ENCODE results near the gene PDZRN3. TPM values are rescaled to one million over a fixed set of nuclear protein-coding genes. Genes with fewer than 3 reads are reported as not detected.

The PDZRN3 gene
- total RNA-seq, 1 donor from 2014 or later: 58.6 TPM

- no peak overlapping the region for H3K4me3 Mint-ChIP-seq
- TF ChIP-seq, protein P1, sequence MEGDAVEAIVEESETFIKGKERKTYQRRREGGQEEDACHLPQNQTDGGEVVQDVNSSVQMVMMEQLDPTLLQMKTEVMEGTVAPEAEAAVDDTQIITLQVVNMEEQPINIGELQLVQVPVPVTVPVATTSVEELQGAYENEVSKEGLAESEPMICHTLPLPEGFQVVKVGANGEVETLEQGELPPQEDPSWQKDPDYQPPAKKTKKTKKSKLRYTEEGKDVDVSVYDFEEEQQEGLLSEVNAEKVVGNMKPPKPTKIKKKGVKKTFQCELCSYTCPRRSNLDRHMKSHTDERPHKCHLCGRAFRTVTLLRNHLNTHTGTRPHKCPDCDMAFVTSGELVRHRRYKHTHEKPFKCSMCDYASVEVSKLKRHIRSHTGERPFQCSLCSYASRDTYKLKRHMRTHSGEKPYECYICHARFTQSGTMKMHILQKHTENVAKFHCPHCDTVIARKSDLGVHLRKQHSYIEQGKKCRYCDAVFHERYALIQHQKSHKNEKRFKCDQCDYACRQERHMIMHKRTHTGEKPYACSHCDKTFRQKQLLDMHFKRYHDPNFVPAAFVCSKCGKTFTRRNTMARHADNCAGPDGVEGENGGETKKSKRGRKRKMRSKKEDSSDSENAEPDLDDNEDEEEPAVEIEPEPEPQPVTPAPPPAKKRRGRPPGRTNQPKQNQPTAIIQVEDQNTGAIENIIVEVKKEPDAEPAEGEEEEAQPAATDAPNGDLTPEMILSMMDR (conservative IDR thresholded peaks at IDR 0.05): no peak
Observed at GRCh38 chr3:73584873-73585272, 39.9 kb downstream of the PDZRN3 start.

DNA sequence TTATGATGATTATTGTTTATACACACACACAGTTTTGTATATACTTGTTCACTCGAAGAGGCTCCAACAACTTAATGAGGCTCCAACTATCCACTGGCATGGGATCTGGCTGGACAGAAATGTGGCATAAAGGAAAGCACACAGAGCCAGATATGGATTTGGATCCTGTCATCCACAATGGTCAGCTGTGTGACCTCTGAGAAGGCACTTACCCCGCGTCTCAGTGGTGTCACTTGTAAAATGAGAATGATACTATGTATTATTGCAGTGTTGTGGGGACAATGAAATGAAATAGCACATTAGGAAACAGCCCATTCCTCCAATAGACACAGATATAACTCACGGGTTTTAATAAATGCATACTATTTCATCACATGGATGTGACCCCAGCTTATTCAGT, 42.2 kb downstream of the PDZRN3 start:
- Mint-ChIP-seq H3K27me3 (no peaks in the 10 kb centered on the region), H3K27ac (no peak overlapping the region), H3K4me1 (ENCODE audit: unreplicated experiment) (peaks cover 31% of the 10 kb centered on the region)

More at GRCh38 chr3:73584873-73585272, 39.9 kb downstream of the PDZRN3 start:
- Mint-ChIP-seq H3K27ac (no peak overlapping the region), H3K27me3 (no peaks in the 10 kb centered on the region), H3K36me3 (peaks cover 13% of the 10 kb centered on the region), H3K4me1 (ENCODE audit: unreplicated experiment) (peaks cover 27% of the 10 kb centered on the region), H3K9me3 (no peaks in the 10 kb centered on the region)
- DNase-seq (ENCODE audit: extremely low spot score, unreplicated experiment): no peak

DNA sequence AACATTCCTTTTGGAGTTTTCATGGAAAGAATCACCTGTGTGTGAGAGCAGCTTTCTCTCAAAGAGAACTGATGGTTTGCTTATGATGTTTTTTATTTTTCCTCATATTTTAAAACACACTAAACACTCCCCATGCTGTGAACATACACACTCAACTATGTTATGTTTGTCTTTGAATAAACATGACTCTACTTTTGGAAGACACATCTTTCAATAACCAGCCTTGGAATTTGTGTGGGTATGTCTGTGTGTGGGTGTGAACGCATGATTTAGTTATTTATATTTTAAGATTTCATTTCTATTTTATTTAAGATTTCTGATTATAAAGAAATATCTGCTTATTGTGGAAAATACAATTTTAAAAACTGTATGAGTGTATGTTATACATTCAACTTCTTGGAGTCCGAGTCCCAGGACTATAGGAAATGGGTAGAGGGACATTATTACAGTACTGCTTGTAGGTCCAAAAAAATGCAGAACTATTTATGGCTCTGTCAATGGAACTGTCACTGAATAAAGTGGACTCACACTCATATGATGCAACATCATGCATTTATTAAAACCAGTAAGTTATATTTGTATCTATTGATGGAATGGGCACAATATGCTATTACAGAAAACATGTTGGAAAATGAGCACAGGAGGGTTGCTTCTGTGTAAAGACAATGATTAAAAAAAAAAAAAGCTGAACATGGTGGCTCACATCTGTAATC, 43.5 kb downstream of the PDZRN3 start:
- no peaks in the 10 kb centered on the region for H3K36me3 Mint-ChIP-seq
- H3K27ac Mint-ChIP-seq: no peak overlapping the region
- no peak overlapping the region for H3K4me3 Mint-ChIP-seq
- peaks cover 4% of the 10 kb centered on the region for H3K9me3 Mint-ChIP-seq
- DNase-seq (ENCODE audit: extremely low spot score, unreplicated experiment): no peak
- no peaks in the 10 kb centered on the region for H3K27me3 Mint-ChIP-seq
- H3K4me1 Mint-ChIP-seq (ENCODE audit: unreplicated experiment): peaks cover 30% of the 10 kb centered on the region
- TF ChIP-seq, protein P1 (conservative IDR thresholded peaks at IDR 0.05): no peak

More for the DNA sequence above, 42.2 kb downstream of the PDZRN3 start:
- peaks cover 1% of the 10 kb centered on the region for H3K36me3 Mint-ChIP-seq
- peaks cover 4% of the 10 kb centered on the region for H3K9me3 Mint-ChIP-seq
- no peak overlapping the region for H3K4me3 Mint-ChIP-seq
- TF ChIP-seq, protein P1 (conservative IDR thresholded peaks at IDR 0.05): no peak
- DNase-seq (ENCODE audit: extremely low spot score, unreplicated experiment): no peak

DNA sequence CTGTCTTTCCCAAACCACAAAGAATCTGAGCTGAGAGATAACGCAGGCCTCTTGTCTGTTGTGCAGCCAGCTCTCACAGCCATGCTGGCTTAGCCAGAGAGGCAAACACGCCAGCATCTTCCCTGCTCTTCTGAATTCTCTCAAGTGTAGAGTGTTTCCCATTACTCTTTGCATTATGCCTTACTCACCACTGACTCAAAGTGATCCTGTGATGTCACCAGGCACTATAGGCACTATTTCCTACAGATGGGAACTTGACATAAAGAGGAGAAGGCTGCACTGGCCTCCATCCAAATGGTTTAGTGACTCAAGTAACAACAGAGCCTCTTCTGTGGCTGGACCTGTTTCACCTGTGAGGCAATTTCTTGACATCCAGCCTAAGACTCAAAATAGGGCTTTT, 44.4 kb downstream of the PDZRN3 start:
- Mint-ChIP-seq H3K4me1 (ENCODE audit: unreplicated experiment) (peaks cover 27% of the 10 kb centered on the region), H3K4me3 (no peak overlapping the region), H3K9me3 (peaks cover 4% of the 10 kb centered on the region), H3K27me3 (no peaks in the 10 kb centered on the region), H3K36me3 (no peaks in the 10 kb centered on the region), H3K27ac (no peak overlapping the region)
- DNase-seq (ENCODE audit: extremely low spot score, unreplicated experiment): no peak
- TF ChIP-seq, protein P1 (conservative IDR thresholded peaks at IDR 0.05): no peak

DNA sequence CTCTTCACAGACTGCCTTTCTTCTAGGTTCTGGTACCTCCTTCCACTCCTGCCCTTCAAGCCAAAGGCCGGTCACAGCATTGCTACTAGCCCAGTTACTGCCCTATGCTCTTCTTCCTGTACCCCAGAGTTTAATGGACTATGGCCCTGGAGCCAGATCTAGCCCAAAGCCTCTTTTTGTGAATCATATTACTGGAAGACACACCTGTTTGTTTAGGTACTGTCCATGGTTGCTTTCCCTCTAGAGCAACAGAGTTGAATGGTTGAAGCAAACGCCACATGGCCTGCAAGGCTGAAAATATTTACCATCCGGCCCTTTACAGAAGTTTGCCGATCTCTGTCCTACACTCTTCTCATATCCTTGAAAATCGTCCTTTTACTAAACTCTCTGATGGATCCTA, 47.0 kb downstream of the PDZRN3 start:
- H3K27ac Mint-ChIP-seq: no peak overlapping the region
- TF ChIP-seq, protein P1 (conservative IDR thresholded peaks at IDR 0.05): no peak

More for the DNA sequence above, 47.0 kb downstream of the PDZRN3 start:
- Mint-ChIP-seq H3K4me3 (no peak overlapping the region), H3K36me3 (no peaks in the 10 kb centered on the region), H3K4me1 (ENCODE audit: unreplicated experiment) (peaks cover 19% of the 10 kb centered on the region), H3K9me3 (peaks cover 4% of the 10 kb centered on the region), H3K27me3 (no peaks in the 10 kb centered on the region)
- no peak for DNase-seq (ENCODE audit: extremely low spot score, unreplicated experiment)
